ENCODE data around the gene ATG7.

ATG7 gene

DNA sequence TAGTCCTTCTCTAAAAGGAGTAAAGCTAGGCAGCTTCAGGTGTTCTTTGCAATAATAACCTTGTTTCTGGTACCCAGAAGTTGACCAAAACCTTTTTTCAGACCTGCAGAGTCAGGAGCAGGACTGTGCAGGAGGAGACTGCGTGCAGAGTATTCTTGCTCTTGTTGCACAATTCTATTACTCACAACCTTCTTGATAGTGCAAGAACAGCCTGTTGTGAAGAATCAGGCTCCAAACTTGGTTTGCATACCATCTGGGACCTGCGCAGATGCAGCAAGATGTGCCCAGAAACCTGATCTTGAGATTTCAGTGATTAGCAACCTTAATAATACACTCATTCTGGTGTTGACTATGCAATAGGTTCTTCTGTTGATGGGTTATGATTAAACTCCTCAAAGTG, 111.9 kb downstream of the ATG7 start:
- H3K4me3 ChIP-seq (ENCODE audit: low read depth, low read length) = no peak overlapping the region
- TF ChIP-seq, protein P1, sequence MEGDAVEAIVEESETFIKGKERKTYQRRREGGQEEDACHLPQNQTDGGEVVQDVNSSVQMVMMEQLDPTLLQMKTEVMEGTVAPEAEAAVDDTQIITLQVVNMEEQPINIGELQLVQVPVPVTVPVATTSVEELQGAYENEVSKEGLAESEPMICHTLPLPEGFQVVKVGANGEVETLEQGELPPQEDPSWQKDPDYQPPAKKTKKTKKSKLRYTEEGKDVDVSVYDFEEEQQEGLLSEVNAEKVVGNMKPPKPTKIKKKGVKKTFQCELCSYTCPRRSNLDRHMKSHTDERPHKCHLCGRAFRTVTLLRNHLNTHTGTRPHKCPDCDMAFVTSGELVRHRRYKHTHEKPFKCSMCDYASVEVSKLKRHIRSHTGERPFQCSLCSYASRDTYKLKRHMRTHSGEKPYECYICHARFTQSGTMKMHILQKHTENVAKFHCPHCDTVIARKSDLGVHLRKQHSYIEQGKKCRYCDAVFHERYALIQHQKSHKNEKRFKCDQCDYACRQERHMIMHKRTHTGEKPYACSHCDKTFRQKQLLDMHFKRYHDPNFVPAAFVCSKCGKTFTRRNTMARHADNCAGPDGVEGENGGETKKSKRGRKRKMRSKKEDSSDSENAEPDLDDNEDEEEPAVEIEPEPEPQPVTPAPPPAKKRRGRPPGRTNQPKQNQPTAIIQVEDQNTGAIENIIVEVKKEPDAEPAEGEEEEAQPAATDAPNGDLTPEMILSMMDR (IDR thresholded peaks at IDR 0.05; ENCODE audit: low read depth, low read length, missing control alignments) = no peak
- DNase-seq (ENCODE audit: low read depth) = no peak

DNA sequence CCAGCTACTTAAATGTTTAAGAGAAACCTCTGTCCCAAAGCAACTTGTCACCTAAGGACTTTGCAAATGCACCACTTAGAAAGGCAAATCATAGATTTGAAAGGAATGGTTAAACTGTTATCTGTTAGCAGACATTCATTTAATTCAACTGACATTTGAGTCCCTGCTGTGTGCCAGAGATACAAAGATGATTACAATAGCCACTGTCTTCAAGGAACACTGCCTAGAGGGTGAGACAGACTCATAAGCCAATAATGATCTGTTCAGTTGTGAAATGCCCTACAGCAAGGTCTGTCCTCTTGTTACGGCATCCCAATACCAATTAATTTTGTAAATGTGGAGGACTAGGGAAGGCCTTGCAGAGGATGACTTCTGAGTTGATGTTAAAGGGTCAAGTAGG, 113.1 kb downstream of the ATG7 start:
- no peak overlapping the region for H3K4me3 ChIP-seq (ENCODE audit: low read depth, low read length)
- TF ChIP-seq, protein P1 (IDR thresholded peaks at IDR 0.05; ENCODE audit: low read depth, low read length, missing control alignments) = no peak
- DNase-seq (ENCODE audit: low read depth) = no peak

DNA sequence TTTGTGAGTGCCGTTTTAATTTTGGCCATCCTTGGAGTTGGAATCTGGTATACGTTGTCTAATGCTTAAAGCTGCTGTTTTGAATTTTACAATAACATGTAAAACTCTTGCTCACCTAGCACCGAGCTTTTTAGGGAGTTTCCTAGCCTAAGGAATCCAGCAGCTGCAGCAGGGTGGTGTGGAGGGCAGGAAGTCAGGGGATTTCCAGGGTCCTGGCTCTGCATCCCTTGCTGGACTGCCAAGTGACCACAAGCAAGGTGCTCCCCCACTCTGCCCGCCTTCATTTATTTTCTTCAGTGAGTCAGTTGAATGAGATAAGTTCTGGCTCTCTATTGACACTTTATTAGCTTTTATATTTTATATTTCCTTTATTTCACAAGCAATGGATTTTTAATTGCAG, 113.7 kb downstream of the ATG7 start:
- no peak for DNase-seq (ENCODE audit: low read depth)

DNA sequence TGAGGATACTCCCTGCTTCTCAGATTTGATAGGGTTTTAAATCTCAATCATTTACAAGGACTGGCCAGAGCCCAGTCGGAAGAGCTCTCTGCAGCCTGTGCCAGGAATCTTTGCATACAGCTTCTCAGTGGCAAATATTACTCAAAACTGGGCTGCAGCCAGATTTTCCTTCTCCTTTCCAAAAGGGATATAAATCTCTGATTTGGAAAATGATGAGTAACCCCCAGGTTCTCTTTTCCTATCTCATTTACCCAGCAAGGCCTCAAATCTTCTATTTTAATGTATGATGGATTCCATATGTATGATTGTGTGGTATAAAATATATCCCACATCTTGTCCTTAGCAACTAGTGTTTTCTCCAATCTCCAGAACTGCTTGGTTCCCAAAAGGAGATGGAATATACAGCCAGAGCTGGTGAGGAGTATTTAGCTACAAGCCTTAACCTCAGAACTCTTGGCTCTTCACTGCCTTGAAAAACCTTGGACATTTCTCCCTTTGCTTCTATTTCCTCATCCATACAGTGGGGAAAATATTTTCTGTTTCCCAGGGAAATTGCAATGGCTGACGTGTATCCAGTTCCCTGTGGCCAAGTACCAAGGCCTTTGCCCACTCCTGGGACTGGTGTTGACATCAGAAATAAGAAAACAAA, 114.4 kb downstream of the ATG7 start:
- DNase-seq (ENCODE audit: low read depth) = no peak
- TF ChIP-seq, protein P1 (IDR thresholded peaks at IDR 0.05; ENCODE audit: low read depth, low read length, missing control alignments) = no peak
- no peak overlapping the region for H3K4me3 ChIP-seq (ENCODE audit: low read depth, low read length)

More for the DNA sequence above, 113.7 kb downstream of the ATG7 start:
- TF ChIP-seq, protein P1 (IDR thresholded peaks at IDR 0.05; ENCODE audit: low read depth, low read length, missing control alignments) = no peak
- no peak overlapping the region for H3K4me3 ChIP-seq (ENCODE audit: low read depth, low read length)

DNA sequence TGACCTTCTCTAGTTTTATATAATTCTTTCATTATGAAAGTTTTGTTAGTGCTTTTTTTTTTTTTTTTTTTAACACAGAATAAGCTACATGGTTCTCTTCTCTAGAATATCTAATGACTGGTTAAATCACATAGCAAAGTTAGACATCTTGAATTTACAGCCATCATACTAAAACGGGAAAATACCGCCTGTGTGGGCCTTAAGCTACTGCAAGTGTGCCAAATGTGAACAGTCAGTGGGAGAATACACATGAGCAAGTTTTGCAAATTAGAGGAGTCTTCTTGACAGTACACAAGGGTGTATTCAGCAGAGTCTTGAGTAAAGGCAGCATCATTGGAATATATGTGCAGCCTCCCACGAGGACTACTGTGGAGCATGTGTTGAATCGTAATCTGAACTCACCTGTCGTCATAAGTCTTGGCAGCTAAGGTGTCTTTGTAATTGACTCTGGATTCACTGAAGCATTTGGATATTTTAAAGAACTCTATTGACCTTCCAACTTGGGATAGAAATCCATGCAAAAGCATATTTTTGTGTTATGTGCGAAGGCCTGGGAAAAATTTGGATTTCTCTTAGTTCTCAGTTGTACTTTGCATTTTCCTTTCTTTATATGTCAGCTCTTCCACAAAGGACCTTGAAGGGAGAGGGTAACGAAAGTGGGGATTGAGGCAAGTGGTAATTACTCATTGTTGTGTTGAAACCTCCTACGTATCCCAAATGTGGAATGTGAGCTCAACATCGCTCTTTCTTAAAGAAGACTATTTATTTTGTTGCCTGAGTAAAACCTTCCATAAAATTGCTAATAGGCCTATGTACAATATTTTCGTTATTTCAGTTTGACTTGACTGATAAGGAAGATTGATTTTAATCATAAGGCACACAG, 117.4 kb downstream of the ATG7 start:
- no peak overlapping the region for H3K4me3 ChIP-seq (ENCODE audit: low read depth, low read length)
- no peak for DNase-seq (ENCODE audit: low read depth)
- TF ChIP-seq, protein P1 (IDR thresholded peaks at IDR 0.05; ENCODE audit: low read depth, low read length, missing control alignments) = no peak

DNA sequence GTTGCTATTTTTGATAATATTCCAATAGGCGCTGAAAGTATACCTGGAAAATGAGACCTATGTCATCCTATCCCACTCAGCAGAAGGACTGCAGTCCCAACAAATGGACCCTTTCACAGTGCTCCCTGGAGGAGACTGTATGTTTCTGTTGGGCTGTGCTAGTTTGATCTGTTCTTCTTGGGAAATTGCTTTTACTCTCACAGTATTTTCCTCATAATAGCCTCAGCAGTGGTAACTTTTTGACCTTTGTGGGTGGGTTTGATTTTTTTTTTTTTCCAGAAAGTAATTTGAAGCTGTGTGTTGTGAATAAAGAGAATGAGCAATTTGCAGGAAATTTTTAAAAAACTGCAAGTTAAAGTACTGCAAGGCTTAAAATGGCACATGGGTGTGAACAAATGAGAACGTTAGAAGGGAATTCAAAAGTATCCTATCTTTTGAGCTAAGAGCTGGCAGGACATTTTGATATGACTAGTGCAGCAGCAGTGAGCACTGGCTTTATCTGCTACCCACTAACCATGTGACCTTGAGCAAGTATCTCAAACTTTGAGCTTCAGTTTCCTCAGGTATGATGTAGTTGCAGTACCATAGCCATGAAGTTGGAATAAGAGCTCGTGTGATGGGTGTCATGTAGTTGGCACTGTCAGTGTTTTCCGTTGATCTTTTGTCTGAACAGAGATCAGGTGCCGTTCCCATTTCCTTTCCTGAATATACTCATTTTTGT, 118.4 kb downstream of the ATG7 start:
- DNase-seq (ENCODE audit: low read depth) = no peak
- TF ChIP-seq, protein P1 (IDR thresholded peaks at IDR 0.05; ENCODE audit: low read depth, low read length, missing control alignments) = no peak
- no peak overlapping the region for H3K4me3 ChIP-seq (ENCODE audit: low read depth, low read length)

Measured in GM12864 (cell line).